A673 (cell line): Measurements from ENCODE around the gene TTLL7. TPM values are rescaled to one million over a fixed set of nuclear protein-coding genes. Genes with fewer than 3 reads are reported as not detected.

ENCODE experiments used
- BruUV-seq: library from RNA; stranded (reverse); fragments of 400-500 nt; replicated peaks from 2 replicates; lab custom pipeline; 2021; lab: Mats Ljungman, UMichigan
- CTCF ChIA-PET: fragments of 300-600 bp; sonication (Branson Sonifier 250); formaldehyde crosslinking; loops from one replicate; lab custom pipeline; 2022; ENCODE audit warnings: antibody characterized with exemption; lab: Charles Lee
- POLR2A ChIA-PET: fragments of 300-600 bp; sonication (Branson Sonifier 250); formaldehyde crosslinking; loops from one replicate; lab custom pipeline; 2022; ENCODE audit warnings: antibody characterized with exemption; ENCODE audit not compliant: low non-redundant PET; lab: Charles Lee
- DNase-seq: peaks from one replicate; pipeline ENCODE4 v3.0.0-alpha.2; 2015; ENCODE audit warnings: low spot score
- H3K27ac ChIP-seq: fragments of 200-600 bp; sonication (generic); 2 replicates; pipeline ENCODE4 v1.5.1; 2016; ENCODE audit warnings: mixed run types, low read depth, mild to moderate bottlenecking, mixed read lengths, antibody characterized with exemption, low read length; ENCODE audit not compliant: poor library complexity, severe bottlenecking
- H3K27me3 ChIP-seq: fragments of 200-600 bp; sonication (generic); replicated peaks from 2 replicates; pipeline ENCODE4 v1.6.1; 2017; ENCODE audit warnings: mixed run types, low read depth, mild to moderate bottlenecking, mixed read lengths, antibody characterized with exemption, low read length; ENCODE audit not compliant: insufficient read depth, poor library complexity
- H3K36me3 ChIP-seq: fragments of 200-600 bp; sonication (generic); 2 replicates; pipeline ENCODE4 v1.6.1; 2016; ENCODE audit warnings: mixed run types, mild to moderate bottlenecking, mixed read lengths, antibody characterized with exemption, low read length; ENCODE audit not compliant: insufficient read depth, poor library complexity, severe bottlenecking
- H3K4me1 ChIP-seq: fragments of 200-600 bp; sonication (generic); 2 replicates; pipeline ENCODE4 v1.6.1; 2017; ENCODE audit warnings: mixed run types, mild to moderate bottlenecking, mixed read lengths, antibody characterized with exemption, low read length; ENCODE audit not compliant: insufficient read depth, poor library complexity, severe bottlenecking
- H3K4me3 ChIP-seq: fragments of 200-600 bp; sonication (generic); 2 replicates; pipeline ENCODE4 v1.5.1; 2016; ENCODE audit warnings: low read depth, mixed run types, mild to moderate bottlenecking, mixed read lengths, low read length; ENCODE audit not compliant: poor library complexity, severe bottlenecking
- H3K9me3 ChIP-seq: fragments of 200-600 bp; sonication (generic); 2 replicates; pipeline ENCODE4 v1.6.1; 2016; ENCODE audit warnings: mixed run types, low read depth, mild to moderate bottlenecking, mixed read lengths, antibody characterized with exemption, low read length; ENCODE audit not compliant: poor library complexity, severe bottlenecking
- EZH2 ChIP-seq: fragments of 200-600 bp; sonication (generic); IDR thresholded peaks from 2 replicates; pipeline ENCODE4 v1.6.1; 2017; ENCODE audit warnings: borderline replicate concordance, low read depth, mild to moderate bottlenecking, mixed read lengths, antibody characterized with exemption, low read length; ENCODE audit not compliant: poor library complexity, severe bottlenecking
- intact Hi-C: fragments of 100-400 bp; cut with micrococcal nuclease; formaldehyde crosslinking; loops from one replicate; pipeline ENCODE4 v1.10.0; 2022; ENCODE audit not compliant: unreplicated experiment
- total RNA-seq: library from RNA; stranded (reverse); gene quantifications from 2 replicates; pipeline ENCODE4 v1.2.3, GENCODE V29; 2021
- TF ChIP-seq, protein P1 (sequence below): fragments of 300-800, 200-600 bp; sonication (generic); conservative IDR thresholded peaks from 2 replicates; pipeline ENCODE4 v1.5.1; 2017; ENCODE audit warnings: low read depth, mild to moderate bottlenecking, antibody characterized with exemption, low read length, moderate library complexity, mixed read lengths

Gene TTLL7
- total RNA-seq, 1 experiment from 2014 or later: 34.2 TPM

DNA sequence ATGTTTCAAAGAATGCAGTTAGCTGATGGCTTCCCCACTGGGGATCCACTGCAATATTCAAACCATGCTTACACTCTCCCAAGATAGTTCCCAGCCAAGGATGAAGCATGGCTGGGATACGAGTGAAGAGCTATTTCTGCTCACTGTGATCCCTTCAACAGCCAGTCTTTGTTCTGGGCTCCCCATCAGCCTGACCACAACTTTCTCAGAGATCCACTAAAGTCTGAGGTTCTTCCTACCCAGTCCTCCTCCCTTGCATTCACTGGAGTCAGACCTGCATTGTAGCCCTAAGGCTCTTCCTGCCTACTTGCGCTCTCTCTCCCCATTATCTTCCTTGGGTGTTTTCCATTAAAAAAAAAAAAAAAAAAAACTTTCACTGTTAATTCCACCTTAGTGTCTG lies 101.4 kb downstream of the TTLL7 start:
- intact Hi-C loops: no loop called here
- no TSS peak for BruUV-seq
- TF ChIP-seq EZH2: no peak
- TF ChIP-seq, protein P1, sequence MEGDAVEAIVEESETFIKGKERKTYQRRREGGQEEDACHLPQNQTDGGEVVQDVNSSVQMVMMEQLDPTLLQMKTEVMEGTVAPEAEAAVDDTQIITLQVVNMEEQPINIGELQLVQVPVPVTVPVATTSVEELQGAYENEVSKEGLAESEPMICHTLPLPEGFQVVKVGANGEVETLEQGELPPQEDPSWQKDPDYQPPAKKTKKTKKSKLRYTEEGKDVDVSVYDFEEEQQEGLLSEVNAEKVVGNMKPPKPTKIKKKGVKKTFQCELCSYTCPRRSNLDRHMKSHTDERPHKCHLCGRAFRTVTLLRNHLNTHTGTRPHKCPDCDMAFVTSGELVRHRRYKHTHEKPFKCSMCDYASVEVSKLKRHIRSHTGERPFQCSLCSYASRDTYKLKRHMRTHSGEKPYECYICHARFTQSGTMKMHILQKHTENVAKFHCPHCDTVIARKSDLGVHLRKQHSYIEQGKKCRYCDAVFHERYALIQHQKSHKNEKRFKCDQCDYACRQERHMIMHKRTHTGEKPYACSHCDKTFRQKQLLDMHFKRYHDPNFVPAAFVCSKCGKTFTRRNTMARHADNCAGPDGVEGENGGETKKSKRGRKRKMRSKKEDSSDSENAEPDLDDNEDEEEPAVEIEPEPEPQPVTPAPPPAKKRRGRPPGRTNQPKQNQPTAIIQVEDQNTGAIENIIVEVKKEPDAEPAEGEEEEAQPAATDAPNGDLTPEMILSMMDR: no peak
- ChIA-PET POLR2A (no interaction called here), CTCF (interaction anchor here (0.6 kb wide), 2 partner anchors 48 to 1110 kb away, joined by 4 to 6 read pairs; no protein-coding TSS in a partner anchor)
- Histone ChIP-seq H3K36me3 (no peaks in the 10 kb centered on the region), H3K27ac (no peak overlapping the region), H3K27me3 (no peaks in the 10 kb centered on the region), H3K9me3 (no peaks in the 10 kb centered on the region), H3K4me1 (no peaks in the 10 kb centered on the region), H3K4me3 (no peak overlapping the region)
- DNase-seq: no peak

DNA sequence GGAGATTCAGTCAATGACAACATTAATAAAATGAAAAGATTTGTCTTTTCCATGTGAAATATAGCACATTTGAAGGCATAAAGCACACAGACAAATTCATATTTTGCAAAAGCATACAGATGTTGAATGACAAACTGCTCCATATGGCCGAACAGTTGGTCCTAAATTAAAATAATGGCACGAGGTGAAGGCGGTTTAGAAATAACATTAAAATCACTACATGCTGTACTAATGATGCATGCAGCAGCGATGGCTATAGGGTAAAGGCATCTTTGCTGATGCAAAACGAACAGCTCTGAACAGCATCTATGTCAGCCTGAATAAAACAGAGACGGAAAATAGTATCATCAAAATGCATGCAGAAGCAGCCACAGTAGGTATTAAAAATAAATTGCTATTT lies 102.6 kb downstream of the TTLL7 start:
- intact Hi-C loops: no loop called here
- no peak for DNase-seq
- BruUV-seq: no TSS peak
- POLR2A ChIA-PET: no interaction called here
- TF ChIP-seq, protein P1: no peak
- no peak for TF ChIP-seq EZH2
- no peaks in the 10 kb centered on the region for H3K36me3 ChIP-seq
- no peak overlapping the region for H3K4me3 ChIP-seq
- H3K4me1 ChIP-seq: no peaks in the 10 kb centered on the region
- no peaks in the 10 kb centered on the region for H3K9me3 ChIP-seq
- H3K27ac ChIP-seq: no peak overlapping the region
- no peaks in the 10 kb centered on the region for H3K27me3 ChIP-seq
- CTCF ChIA-PET: no interaction called here

DNA sequence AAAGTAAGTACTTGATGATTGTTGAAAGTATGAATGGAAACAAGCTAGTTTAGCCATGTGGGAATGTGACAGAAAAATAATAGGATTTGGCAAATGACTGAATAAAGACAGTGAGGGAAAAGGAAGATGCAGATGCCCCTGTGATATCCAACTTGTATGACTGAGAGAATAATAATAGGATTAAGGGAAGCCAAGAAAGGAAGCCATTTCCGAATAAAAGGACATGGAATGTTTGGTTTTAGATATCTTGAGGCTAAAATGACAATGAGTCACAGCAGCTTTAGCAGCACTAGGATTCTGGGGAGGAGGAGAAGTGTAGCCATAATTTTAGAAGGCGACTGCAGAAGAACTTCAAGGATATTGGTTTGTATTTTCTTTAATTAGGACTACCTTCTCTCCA lies 109.2 kb downstream of the TTLL7 start:
- BruUV-seq: no TSS peak
- Histone ChIP-seq H3K27me3 (no peaks in the 10 kb centered on the region), H3K4me1 (peaks cover 13% of the 10 kb centered on the region), H3K4me3 (no peak overlapping the region), H3K9me3 (peaks cover 9% of the 10 kb centered on the region), H3K36me3 (no peaks in the 10 kb centered on the region), H3K27ac (no peak overlapping the region)
- TF ChIP-seq, protein P1: no peak
- no peak for TF ChIP-seq EZH2
- ChIA-PET CTCF (no interaction called here), POLR2A (no interaction called here)
- intact Hi-C loops: no loop called here
- DNase-seq: peak; percentile 88
